Measurements from ENCODE around the gene CACHD1. TPM values are rescaled to one million over a fixed set of nuclear protein-coding genes. Genes with fewer than 3 reads are reported as not detected.
"Not testable (repeated sequence)": the region's sequence is repeated elsewhere in the genome, so short reads cannot be mapped to it uniquely, and the experiment has no call there.

The CACHD1 gene
- polyA plus RNA-seq, 1 of the 3 experiments (the other 2 are of a cell fraction): 2.2 TPM

DNA sequence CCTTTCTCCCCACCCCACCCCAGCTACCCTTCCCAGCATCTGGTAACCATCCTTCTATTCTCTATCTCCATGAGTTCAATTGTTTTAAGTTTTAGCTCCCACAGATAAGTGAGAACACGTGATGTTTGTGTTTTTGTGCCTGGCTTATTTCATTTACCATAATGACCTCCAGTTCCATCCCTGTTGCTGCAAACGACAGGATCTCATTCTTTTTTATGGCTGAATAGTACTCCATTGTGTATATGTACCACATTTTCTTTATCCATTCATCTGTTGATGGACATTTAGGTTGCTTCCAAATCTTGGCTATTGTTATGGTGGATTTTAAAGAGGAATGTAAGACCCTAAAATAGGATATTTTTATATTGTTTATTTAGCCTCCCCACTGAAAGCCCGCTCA lies 232.7 kb downstream of the CACHD1 start:
- H3K9me3 ChIP-seq; DNase-seq; H3K4me1 ChIP-seq (ENCODE audit: control insufficient read depth in 1 of 2, insufficient read depth in 2 of 2, low read depth in 1 of 2, low read length in 1 of 2); H3K4me3 ChIP-seq (ENCODE audit: low read depth in 2 of 2, low read length in 1 of 2); H3K27ac ChIP-seq (ENCODE audit: low read depth in 2 of 2, low read length in 1 of 2); H4K20me1 ChIP-seq (ENCODE audit: insufficient read depth); H3K36me3 ChIP-seq (replicated peaks in 1 of 2; ENCODE audit: control insufficient read depth in 1 of 2, insufficient read depth in 2 of 2, low read length in 1 of 2); H3K4me2 ChIP-seq; H3K79me2 ChIP-seq (ENCODE audit: insufficient read depth); H3K27me3 ChIP-seq (ENCODE audit: insufficient read depth); H2AFZ ChIP-seq (ENCODE audit: low read depth); POLR2A ChIA-PET; CTCF ChIA-PET; H3F3A ChIP-seq (replicated peaks; ENCODE audit: insufficient read depth); H3K9me2 ChIP-seq; H3K9ac ChIP-seq: not testable (repeated sequence)
- 65% methylated on average over 3 of the region's 3 CpGs for WGBS (ENCODE audit: low lambda C conversion rate)

GRCh38 chr1:64703600-64703999 lies 233.7 kb downstream of the CACHD1 start:
- H3K27me3 ChIP-seq (ENCODE audit: insufficient read depth): no peaks in the 10 kb centered on the region
- ChIA-PET POLR2A (no interaction called here), CTCF (interaction anchor here (1.1 kb wide), 1 partner anchor 28 kb away, joined by 3 read pairs; no protein-coding TSS in a partner anchor)
- H3K27ac ChIP-seq (ENCODE audit: low read depth in 2 of 2, low read length in 1 of 2): no peak overlapping the region
- no peaks in the 10 kb centered on the region for H3K79me2 ChIP-seq (ENCODE audit: insufficient read depth)
- H3K9me3 ChIP-seq: no peaks in the 10 kb centered on the region
- H3F3A ChIP-seq (replicated peaks; ENCODE audit: insufficient read depth): no peaks in the 10 kb centered on the region
- no peaks in the 10 kb centered on the region for H3K36me3 ChIP-seq (replicated peaks in 1 of 2; ENCODE audit: control insufficient read depth in 1 of 2, insufficient read depth in 2 of 2, low read length in 1 of 2)
- H3K9me2 ChIP-seq: no peaks in the 10 kb centered on the region
- H3K4me2 ChIP-seq: no peak overlapping the region
- H3K9ac ChIP-seq: no peak overlapping the region
- no peaks in the 10 kb centered on the region for H3K4me1 ChIP-seq (ENCODE audit: control insufficient read depth in 1 of 2, insufficient read depth in 2 of 2, low read depth in 1 of 2, low read length in 1 of 2)
- H3K4me3 ChIP-seq (ENCODE audit: low read depth in 2 of 2, low read length in 1 of 2): no peak overlapping the region
- no peak for DNase-seq
- TF ChIP-seq CHD2 (IDR thresholded peaks at IDR 0.05; ENCODE audit: low read length, partially characterized antibody) (no peak), POLR2AphosphoS5 (IDR thresholded peaks at IDR 0.05; ENCODE audit: low read depth, low read length) (no peak), REST (IDR thresholded peaks at IDR 0.05; ENCODE audit: low read depth, low read length) (no peak), JUND (IDR thresholded peaks at IDR 0.05) (no peak), TCF12 (IDR thresholded peaks at IDR 0.05) (no peak), TAF1 (IDR thresholded peaks at IDR 0.05; ENCODE audit: borderline replicate concordance, low read depth, low read length) (no peak), SMC3 (IDR thresholded peaks at IDR 0.05; ENCODE audit: low read depth, low read length) (no peak)
- TF ChIP-seq, protein P1, sequence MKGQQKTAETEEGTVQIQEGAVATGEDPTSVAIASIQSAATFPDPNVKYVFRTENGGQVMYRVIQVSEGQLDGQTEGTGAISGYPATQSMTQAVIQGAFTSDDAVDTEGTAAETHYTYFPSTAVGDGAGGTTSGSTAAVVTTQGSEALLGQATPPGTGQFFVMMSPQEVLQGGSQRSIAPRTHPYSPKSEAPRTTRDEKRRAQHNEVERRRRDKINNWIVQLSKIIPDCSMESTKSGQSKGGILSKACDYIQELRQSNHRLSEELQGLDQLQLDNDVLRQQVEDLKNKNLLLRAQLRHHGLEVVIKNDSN (IDR thresholded peaks at IDR 0.05; ENCODE audit: borderline replicate concordance, low read depth): no peak
- no peaks in the 10 kb centered on the region for H4K20me1 ChIP-seq (ENCODE audit: insufficient read depth)
- 61% methylated on average over 2 of the region's 2 CpGs for WGBS (ENCODE audit: low lambda C conversion rate)
- H2AFZ ChIP-seq (ENCODE audit: low read depth): no peak overlapping the region

DNA sequence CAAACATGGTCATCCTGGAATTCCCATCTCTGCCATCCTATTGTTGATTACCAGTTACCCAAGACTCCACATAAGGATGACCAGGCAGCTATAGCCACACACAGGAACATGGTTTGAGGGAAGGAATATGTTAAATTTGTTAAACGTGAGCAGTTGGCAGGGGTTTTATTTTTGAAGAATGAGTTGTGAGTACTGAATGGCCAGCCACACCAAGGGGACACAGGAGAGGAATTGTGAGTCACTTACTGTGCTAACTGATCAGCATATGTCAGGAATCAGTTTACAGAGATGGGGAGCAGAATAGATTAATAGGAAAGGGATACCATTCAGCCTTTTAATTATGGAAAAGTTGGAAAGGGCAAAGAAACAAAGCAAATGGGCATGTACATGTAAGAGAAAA lies 235.7 kb downstream of the CACHD1 start:
- WGBS (ENCODE audit: low lambda C conversion rate): 82% methylated on average over 1 of the region's 1 CpG
- CTCF ChIA-PET: interaction anchor here (0.7 to 1.4 kb wide), 3 partner anchors 10 to 20 kb away, joined by 3 read pairs; no protein-coding TSS in a partner anchor
- TF ChIP-seq, protein P2, sequence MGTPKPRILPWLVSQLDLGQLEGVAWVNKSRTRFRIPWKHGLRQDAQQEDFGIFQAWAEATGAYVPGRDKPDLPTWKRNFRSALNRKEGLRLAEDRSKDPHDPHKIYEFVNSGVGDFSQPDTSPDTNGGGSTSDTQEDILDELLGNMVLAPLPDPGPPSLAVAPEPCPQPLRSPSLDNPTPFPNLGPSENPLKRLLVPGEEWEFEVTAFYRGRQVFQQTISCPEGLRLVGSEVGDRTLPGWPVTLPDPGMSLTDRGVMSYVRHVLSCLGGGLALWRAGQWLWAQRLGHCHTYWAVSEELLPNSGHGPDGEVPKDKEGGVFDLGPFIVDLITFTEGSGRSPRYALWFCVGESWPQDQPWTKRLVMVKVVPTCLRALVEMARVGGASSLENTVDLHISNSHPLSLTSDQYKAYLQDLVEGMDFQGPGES (IDR thresholded peaks at IDR 0.05; ENCODE audit: low read depth, low read length): no peak
- no peak for TF ChIP-seq SMC3 (IDR thresholded peaks at IDR 0.05; ENCODE audit: low read depth, low read length)
- no peak for TF ChIP-seq ZBTB33 (IDR thresholded peaks at IDR 0.05; ENCODE audit: borderline replicate concordance, low read depth)
- TF ChIP-seq GATA2 (CRISPR knock-in tag; IDR thresholded peaks at IDR 0.05): no peak
- no peak for TF ChIP-seq RXRA (IDR thresholded peaks at IDR 0.05; ENCODE audit: borderline replicate concordance, low read depth)
- no peak for TF ChIP-seq TCF12 (IDR thresholded peaks at IDR 0.05)
- no peak for TF ChIP-seq FOXJ3 (CRISPR knock-in tag; IDR thresholded peaks at IDR 0.05)

More for the DNA sequence above, 235.7 kb downstream of the CACHD1 start:
- POLR2A ChIA-PET: no interaction called here
- Histone ChIP-seq H3K9me2 (no peaks in the 10 kb centered on the region), H2AFZ (ENCODE audit: low read depth) (no peak overlapping the region), H3K27ac (ENCODE audit: low read depth in 2 of 2, low read length in 1 of 2) (no peak overlapping the region), H4K20me1 (ENCODE audit: insufficient read depth) (no peaks in the 10 kb centered on the region), H3K4me1 (ENCODE audit: control insufficient read depth in 1 of 2, insufficient read depth in 2 of 2, low read depth in 1 of 2, low read length in 1 of 2) (no peaks in the 10 kb centered on the region), H3K27me3 (ENCODE audit: insufficient read depth) (no peaks in the 10 kb centered on the region), H3F3A (replicated peaks; ENCODE audit: insufficient read depth) (no peaks in the 10 kb centered on the region), H3K4me2 (no peak overlapping the region), H3K79me2 (ENCODE audit: insufficient read depth) (no peaks in the 10 kb centered on the region), H3K36me3 (replicated peaks in 1 of 2; ENCODE audit: control insufficient read depth in 1 of 2, insufficient read depth in 2 of 2, low read length in 1 of 2) (no peaks in the 10 kb centered on the region), H3K9me3 (no peaks in the 10 kb centered on the region), H3K9ac (no peak overlapping the region), H3K4me3 (ENCODE audit: low read depth in 2 of 2, low read length in 1 of 2) (no peak overlapping the region)
- no peak for DNase-seq
